ENCODE measurements around the gene PRKCD. TPM values are rescaled to one million over a fixed set of nuclear protein-coding genes. Genes with fewer than 3 reads are reported as not detected.

PRKCD gene
- total RNA-seq, 1 donor from 2014 or later, result 9.9 TPM

- Mint-ChIP-seq H3K27me3 (ENCODE audit: unreplicated experiment) (peaks cover 2% of the 10 kb centered on the region), H3K4me3 (ENCODE audit: unreplicated experiment) (no peak overlapping the region), H3K36me3 (ENCODE audit: low read depth, unreplicated experiment) (peaks cover 18% of the 10 kb centered on the region), H3K27ac (ENCODE audit: unreplicated experiment) (no peak overlapping the region), H3K4me1 (ENCODE audit: unreplicated experiment) (peaks cover 14% of the 10 kb centered on the region), H3K9me3 (ENCODE audit: unreplicated experiment) (no peaks in the 10 kb centered on the region)
- TF ChIP-seq CTCF (IDR thresholded peaks at IDR 0.05; ENCODE audit: unreplicated experiment), result no peak
- DNase-seq (ENCODE audit: low spot score), result no peak
These were observed 27.7 kb downstream of the PRKCD start for GRCh38 chr3:53188720-53189119.

GRCh38 chr3:53189276-53189675, 28.3 kb downstream of the PRKCD start:
- H3K36me3 Mint-ChIP-seq (ENCODE audit: low read depth, unreplicated experiment), result peaks cover 18% of the 10 kb centered on the region
- H3K4me3 Mint-ChIP-seq (ENCODE audit: unreplicated experiment), result no peak overlapping the region
- peaks cover 3% of the 10 kb centered on the region for H3K27me3 Mint-ChIP-seq (ENCODE audit: unreplicated experiment)
- no peaks in the 10 kb centered on the region for H3K9me3 Mint-ChIP-seq (ENCODE audit: unreplicated experiment)
- peaks cover 18% of the 10 kb centered on the region for H3K4me1 Mint-ChIP-seq (ENCODE audit: unreplicated experiment)
- DNase-seq (ENCODE audit: low spot score), result no peak
- no peak for TF ChIP-seq CTCF (IDR thresholded peaks at IDR 0.05; ENCODE audit: unreplicated experiment)
- H3K27ac Mint-ChIP-seq (ENCODE audit: unreplicated experiment), result no peak overlapping the region

- no peak overlapping the region for H3K27ac Mint-ChIP-seq (ENCODE audit: unreplicated experiment)
- no peaks in the 10 kb centered on the region for H3K9me3 Mint-ChIP-seq (ENCODE audit: unreplicated experiment)
- no peak for TF ChIP-seq CTCF (IDR thresholded peaks at IDR 0.05; ENCODE audit: unreplicated experiment)
These were observed 29.6 kb downstream of the PRKCD start for GRCh38 chr3:53190659-53191058.

GRCh38 chr3:53191836-53192480, 30.9 kb downstream of the PRKCD start:
- Mint-ChIP-seq H3K36me3 (ENCODE audit: low read depth, unreplicated experiment) (peaks cover 12% of the 10 kb centered on the region), H3K27me3 (ENCODE audit: unreplicated experiment) (peaks cover 6% of the 10 kb centered on the region), H3K4me3 (ENCODE audit: unreplicated experiment) (no peak overlapping the region), H3K9me3 (ENCODE audit: unreplicated experiment) (no peaks in the 10 kb centered on the region), H3K27ac (ENCODE audit: unreplicated experiment) (peak overlapping the region; percentile 67), H3K4me1 (ENCODE audit: unreplicated experiment) (peaks cover 18% of the 10 kb centered on the region)
- no peak for TF ChIP-seq CTCF (IDR thresholded peaks at IDR 0.05; ENCODE audit: unreplicated experiment)
- DNase-seq (ENCODE audit: low spot score), result no peak

More at GRCh38 chr3:53190659-53191058, 29.6 kb downstream of the PRKCD start:
- no peak for DNase-seq (ENCODE audit: low spot score)
- no peak overlapping the region for H3K4me3 Mint-ChIP-seq (ENCODE audit: unreplicated experiment)
- peaks cover 12% of the 10 kb centered on the region for H3K36me3 Mint-ChIP-seq (ENCODE audit: low read depth, unreplicated experiment)
- H3K27me3 Mint-ChIP-seq (ENCODE audit: unreplicated experiment), result peaks cover 6% of the 10 kb centered on the region
- H3K4me1 Mint-ChIP-seq (ENCODE audit: unreplicated experiment), result peaks cover 18% of the 10 kb centered on the region

GRCh38 chr3:53192608-53193007, 31.6 kb downstream of the PRKCD start:
- H3K9me3 Mint-ChIP-seq (ENCODE audit: unreplicated experiment), result no peaks in the 10 kb centered on the region
- no peak for DNase-seq (ENCODE audit: low spot score)
- peaks cover 9% of the 10 kb centered on the region for H3K36me3 Mint-ChIP-seq (ENCODE audit: low read depth, unreplicated experiment)
- H3K27ac Mint-ChIP-seq (ENCODE audit: unreplicated experiment), result peak overlapping the region; percentile 83
- peaks cover 7% of the 10 kb centered on the region for H3K27me3 Mint-ChIP-seq (ENCODE audit: unreplicated experiment)
- H3K4me1 Mint-ChIP-seq (ENCODE audit: unreplicated experiment), result peaks cover 18% of the 10 kb centered on the region
- TF ChIP-seq CTCF (IDR thresholded peaks at IDR 0.05; ENCODE audit: unreplicated experiment), result no peak
- H3K4me3 Mint-ChIP-seq (ENCODE audit: unreplicated experiment), result no peak overlapping the region

All from endothelial cell (in vitro differentiated cells).